ENCODE measurements around the gene GALR3.
"Not testable (repeated sequence)": the region's sequence is repeated elsewhere in the genome, so short reads cannot be mapped to it uniquely, and the experiment has no call there.

Gene GALR3

GRCh38 chr22:37823134-37823985 lies at the start of gene GALR3:
Gene GALR3, plus strand, starts transcription at chr22:37823382. Its CDS starts 25 bp downstream, at chr22:37823407.
- no peak for DNase-seq

GRCh38 chr22:37774728-37775127 lies 48.5 kb upstream of the GALR3 start:
- DNase-seq = no peak

GRCh38 chr22:37775785-37776638 lies 47.2 kb upstream of the GALR3 start:
- no peak for DNase-seq

- DNase-seq = no peak
Observed at GRCh38 chr22:37776639-37777005, 46.6 kb upstream of the GALR3 start.

GRCh38 chr22:37777122-37777687 lies 46.0 kb upstream of the GALR3 start:
- no peak for DNase-seq

GRCh38 chr22:37778370-37779009 lies 44.7 kb upstream of the GALR3 start:
- DNase-seq = no peak

- DNase-seq = no peak
Observed at GRCh38 chr22:37781434-37782059, 41.6 kb upstream of the GALR3 start.

- DNase-seq = no peak
Observed at GRCh38 chr22:37782340-37783168, 40.6 kb upstream of the GALR3 start.

- DNase-seq = no peak
Observed at GRCh38 chr22:37784829-37785495, 38.2 kb upstream of the GALR3 start.

GRCh38 chr22:37790234-37790633 lies 32.9 kb upstream of the GALR3 start:
- no peak for DNase-seq

- DNase-seq = no peak
Observed at GRCh38 chr22:37792494-37792893, 30.7 kb upstream of the GALR3 start.

- no peak for DNase-seq
Observed at GRCh38 chr22:37794376-37794775, 28.8 kb upstream of the GALR3 start.

- no peak for DNase-seq
Observed at GRCh38 chr22:37796079-37796478, 27.1 kb upstream of the GALR3 start.

- not testable (repeated sequence) for DNase-seq
Observed at GRCh38 chr22:37797259-37797658, 25.9 kb upstream of the GALR3 start.

GRCh38 chr22:37797874-37798500 lies 25.2 kb upstream of the GALR3 start:
- no peak for DNase-seq

GRCh38 chr22:37799979-37800378 lies 23.2 kb upstream of the GALR3 start:
- DNase-seq = not testable (repeated sequence)

GRCh38 chr22:37801946-37802309 lies 21.3 kb upstream of the GALR3 start:
- no peak for DNase-seq

GRCh38 chr22:37802310-37803194 lies 20.6 kb upstream of the GALR3 start:
- no peak for DNase-seq

- DNase-seq = no peak
Observed at GRCh38 chr22:37803195-37803638, 20.0 kb upstream of the GALR3 start.

All from GOT3 (cell line).